ENCODE results near the gene SGMS1. TPM values are rescaled to one million over a fixed set of nuclear protein-coding genes. Genes with fewer than 3 reads are reported as not detected.
"Not testable (repeated sequence)": the region's sequence is repeated elsewhere in the genome, so short reads cannot be mapped to it uniquely, and the experiment has no call there.

The SGMS1 gene
- total RNA-seq, 1 experiment from 2014 or later, result 24.7 TPM

GRCh38 chr10:50275650-50276235 is 348.0 kb downstream of the SGMS1 start:
- Mint-ChIP-seq H3K27me3 (ENCODE audit: insufficient read depth, unreplicated experiment) (peaks cover 23% of the 10 kb centered on the region), H3K9me3 (ENCODE audit: unreplicated experiment) (no peaks in the 10 kb centered on the region), H3K4me3 (ENCODE audit: unreplicated experiment) (no peak overlapping the region), H3K27ac (ENCODE audit: low read depth, unreplicated experiment) (no peak overlapping the region), H3K4me1 (ENCODE audit: insufficient read depth, unreplicated experiment) (no peaks in the 10 kb centered on the region), H3K36me3 (ENCODE audit: insufficient read depth, unreplicated experiment) (no peaks in the 10 kb centered on the region)
- peak; percentile 28 for TF ChIP-seq CTCF (IDR thresholded peaks at IDR 0.05; ENCODE audit: unreplicated experiment)
- BruUV-seq (replicated peaks), result no TSS peak
- intact Hi-C loops (cut with micrococcal nuclease), result loop anchor here (2.0 kb wide), 1 partner anchor 141 kb away; no protein-coding TSS in a partner anchor
- POLR2A ChIA-PET, result interaction anchor here (1.1 kb wide), 1 partner anchor 10 kb away, joined by 3 read pairs; no protein-coding TSS in a partner anchor
- peak; percentile 52 for DNase-seq (ENCODE audit: unreplicated experiment)
- CTCF ChIA-PET, result interaction anchor here (0.5 to 2.0 kb wide), 7 partner anchors 17 to 340 kb away, joined by 3 to 5 read pairs (median 3); no protein-coding TSS in a partner anchor

- ChIA-PET CTCF (interaction anchor here (0.7 to 1.5 kb wide), 4 partner anchors 11 to 746 kb away, joined by 3 to 6 read pairs (median 4); no protein-coding TSS in a partner anchor), POLR2A (interaction anchor here (0.6 kb wide), 1 partner anchor 109 kb away, joined by 3 read pairs; no protein-coding TSS in a partner anchor)
- Mint-ChIP-seq H3K4me1 (ENCODE audit: insufficient read depth, unreplicated experiment) (no peaks in the 10 kb centered on the region), H3K27ac (ENCODE audit: low read depth, unreplicated experiment) (no peak overlapping the region), H3K36me3 (ENCODE audit: insufficient read depth, unreplicated experiment) (no peaks in the 10 kb centered on the region), H3K27me3 (ENCODE audit: insufficient read depth, unreplicated experiment) (peaks cover 32% of the 10 kb centered on the region), H3K9me3 (ENCODE audit: unreplicated experiment) (no peaks in the 10 kb centered on the region), H3K4me3 (ENCODE audit: unreplicated experiment) (no peak overlapping the region)
- intact Hi-C loops (cut with micrococcal nuclease), result no loop called here
- TF ChIP-seq CTCF (IDR thresholded peaks at IDR 0.05; ENCODE audit: unreplicated experiment), result no peak
- no TSS peak for BruUV-seq (replicated peaks)
- DNase-seq (ENCODE audit: unreplicated experiment), result no peak
Observed at GRCh38 chr10:50272531-50272930, 351.2 kb downstream of the SGMS1 start.

DNA sequence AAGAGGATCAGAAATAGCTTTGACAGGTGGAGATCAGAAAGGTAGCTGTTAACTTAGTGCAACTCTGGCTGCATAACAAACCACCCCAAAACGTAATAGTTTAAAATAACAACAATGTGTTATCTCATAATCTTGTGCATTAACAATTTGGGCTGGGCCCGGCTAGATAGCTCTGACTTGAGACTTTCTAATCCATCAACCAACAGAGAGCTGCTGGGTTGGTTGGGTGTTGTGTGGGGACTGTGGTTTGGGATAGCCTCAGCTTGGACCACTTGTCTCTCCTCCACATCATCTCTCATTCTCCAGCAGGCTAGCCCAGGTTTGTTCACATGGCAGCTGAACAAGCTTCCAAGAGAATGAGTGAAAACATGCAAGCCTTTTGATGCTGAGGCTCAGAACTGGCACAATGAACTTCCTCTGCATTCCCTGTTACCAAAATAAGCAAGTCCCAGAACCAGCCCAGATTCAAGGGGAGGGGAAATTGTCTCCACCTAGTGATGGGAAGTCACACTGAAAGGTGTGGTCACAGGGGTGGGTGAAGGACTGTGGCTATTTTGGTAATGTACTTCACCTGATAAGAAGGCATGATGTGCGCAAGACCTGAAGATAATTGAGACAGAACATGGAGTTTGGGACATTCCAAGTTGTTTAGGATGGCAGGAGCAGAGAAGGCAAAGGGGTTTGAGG is 352.0 kb downstream of the SGMS1 start:
- no peak for TF ChIP-seq CTCF (IDR thresholded peaks at IDR 0.05; ENCODE audit: unreplicated experiment)
- H3K27ac Mint-ChIP-seq (ENCODE audit: low read depth, unreplicated experiment), result no peak overlapping the region
- no peak for DNase-seq (ENCODE audit: unreplicated experiment)
- no peaks in the 10 kb centered on the region for H3K9me3 Mint-ChIP-seq (ENCODE audit: unreplicated experiment)
- ChIA-PET CTCF (interaction anchor here (1.5 kb wide), 1 partner anchor 54 kb away, joined by 5 read pairs; no protein-coding TSS in a partner anchor), POLR2A (interaction anchor here (0.6 kb wide), 1 partner anchor 110 kb away, joined by 3 read pairs; no protein-coding TSS in a partner anchor)
- intact Hi-C loops (cut with micrococcal nuclease), result no loop called here
- H3K4me1 Mint-ChIP-seq (ENCODE audit: insufficient read depth, unreplicated experiment), result no peaks in the 10 kb centered on the region
- no peak overlapping the region for H3K4me3 Mint-ChIP-seq (ENCODE audit: unreplicated experiment)
- no peaks in the 10 kb centered on the region for H3K36me3 Mint-ChIP-seq (ENCODE audit: insufficient read depth, unreplicated experiment)
- no TSS peak for BruUV-seq (replicated peaks)
- peaks cover 40% of the 10 kb centered on the region for H3K27me3 Mint-ChIP-seq (ENCODE audit: insufficient read depth, unreplicated experiment)

DNA sequence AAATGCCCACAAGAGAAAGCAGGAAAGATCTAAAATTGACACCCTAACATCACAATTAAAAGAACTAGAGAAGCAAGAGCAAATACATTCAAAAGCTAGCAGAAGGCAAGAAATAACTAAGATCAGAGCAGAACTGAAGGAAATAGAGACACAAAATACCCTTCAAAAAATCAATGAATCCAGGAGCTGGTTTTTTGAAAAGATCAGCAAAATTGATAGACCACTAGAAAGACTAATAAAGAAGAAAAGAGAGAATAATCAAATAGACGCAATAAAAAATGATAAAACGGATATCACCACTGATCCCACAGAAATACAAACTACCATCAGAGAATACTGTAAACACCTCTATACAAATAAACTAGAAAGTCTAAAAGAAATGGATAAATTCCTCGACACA is 355.9 kb downstream of the SGMS1 start:
- DNase-seq (ENCODE audit: unreplicated experiment); H3K9me3 Mint-ChIP-seq (ENCODE audit: unreplicated experiment); intact Hi-C loops (cut with micrococcal nuclease); POLR2A ChIA-PET; H3K4me3 Mint-ChIP-seq (ENCODE audit: unreplicated experiment); BruUV-seq (replicated peaks); CTCF ChIA-PET; H3K4me1 Mint-ChIP-seq (ENCODE audit: insufficient read depth, unreplicated experiment); H3K27ac Mint-ChIP-seq (ENCODE audit: low read depth, unreplicated experiment); H3K36me3 Mint-ChIP-seq (ENCODE audit: insufficient read depth, unreplicated experiment): not testable (repeated sequence)
- H3K27me3 Mint-ChIP-seq (ENCODE audit: insufficient read depth, unreplicated experiment), result peaks cover 67% of the 10 kb centered on the region

- POLR2A ChIA-PET; intact Hi-C loops (cut with micrococcal nuclease); H3K4me1 Mint-ChIP-seq (ENCODE audit: insufficient read depth, unreplicated experiment); H3K27ac Mint-ChIP-seq (ENCODE audit: low read depth, unreplicated experiment); BruUV-seq (replicated peaks); H3K9me3 Mint-ChIP-seq (ENCODE audit: unreplicated experiment); DNase-seq (ENCODE audit: unreplicated experiment); H3K4me3 Mint-ChIP-seq (ENCODE audit: unreplicated experiment); H3K36me3 Mint-ChIP-seq (ENCODE audit: insufficient read depth, unreplicated experiment): not testable (repeated sequence)
- peaks cover 81% of the 10 kb centered on the region for H3K27me3 Mint-ChIP-seq (ENCODE audit: insufficient read depth, unreplicated experiment)
- CTCF ChIA-PET, result interaction anchor here (0.6 kb wide), 1 partner anchor 299 kb away, joined by 3 read pairs; no protein-coding TSS in a partner anchor
Observed at GRCh38 chr10:50262625-50263024, 361.1 kb downstream of the SGMS1 start.

Measured in MCF 10A (cell line).